Coronary artery (tissue), 2 donors: ENCODE data around the gene MRPS11.

ENCODE experiments used
- DNase-seq: peaks from one replicate; pipeline ENCODE4 v3.0.0-alpha.2; 2017; ENCODE audit warnings: low spot score
- H3K27ac ChIP-seq, 2 donors: fragments of 200-600 bp; sonication (generic); one replicate each; pipeline ENCODE4 v1.5.1; 2016 to 2019
- H3K4me3 ChIP-seq: fragments of 200-600 bp; sonication (generic); 2 replicates; pipeline ENCODE4 v1.5.1; 2016; ENCODE audit warnings: mild to moderate bottlenecking, moderate library complexity
- TF ChIP-seq, protein P1 (sequence below): fragments of 200-600 bp; sonication (generic); IDR thresholded peaks from one replicate; pipeline ENCODE4 v1.5.1; 2019; ENCODE audit warnings: antibody characterized with exemption

Gene MRPS11

DNA sequence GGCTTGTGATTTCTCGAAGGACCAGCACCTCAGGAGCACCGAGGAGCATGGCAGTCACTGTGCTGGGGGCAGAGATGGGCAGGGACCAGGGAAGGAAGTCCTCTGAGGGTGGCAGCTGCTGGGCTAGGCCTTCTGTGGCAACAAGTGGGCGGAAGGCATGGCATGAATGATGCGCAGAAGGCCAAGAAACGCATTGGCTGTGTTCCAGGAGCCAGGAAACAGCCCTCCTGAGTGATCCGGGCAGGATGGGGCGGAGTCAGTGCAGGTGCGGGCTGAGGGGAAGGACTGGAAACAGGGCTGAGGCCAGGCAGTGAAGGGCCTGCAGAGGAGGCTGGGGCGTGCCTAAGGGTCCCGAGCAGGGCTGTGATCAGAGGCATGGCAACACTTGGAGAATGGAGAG lies 23.6 kb downstream of the MRPS11 start:
- no peak overlapping the region for H3K4me3 ChIP-seq
- DNase-seq, result no peak
- no peak overlapping the region for H3K27ac ChIP-seq
- TF ChIP-seq, protein P1, sequence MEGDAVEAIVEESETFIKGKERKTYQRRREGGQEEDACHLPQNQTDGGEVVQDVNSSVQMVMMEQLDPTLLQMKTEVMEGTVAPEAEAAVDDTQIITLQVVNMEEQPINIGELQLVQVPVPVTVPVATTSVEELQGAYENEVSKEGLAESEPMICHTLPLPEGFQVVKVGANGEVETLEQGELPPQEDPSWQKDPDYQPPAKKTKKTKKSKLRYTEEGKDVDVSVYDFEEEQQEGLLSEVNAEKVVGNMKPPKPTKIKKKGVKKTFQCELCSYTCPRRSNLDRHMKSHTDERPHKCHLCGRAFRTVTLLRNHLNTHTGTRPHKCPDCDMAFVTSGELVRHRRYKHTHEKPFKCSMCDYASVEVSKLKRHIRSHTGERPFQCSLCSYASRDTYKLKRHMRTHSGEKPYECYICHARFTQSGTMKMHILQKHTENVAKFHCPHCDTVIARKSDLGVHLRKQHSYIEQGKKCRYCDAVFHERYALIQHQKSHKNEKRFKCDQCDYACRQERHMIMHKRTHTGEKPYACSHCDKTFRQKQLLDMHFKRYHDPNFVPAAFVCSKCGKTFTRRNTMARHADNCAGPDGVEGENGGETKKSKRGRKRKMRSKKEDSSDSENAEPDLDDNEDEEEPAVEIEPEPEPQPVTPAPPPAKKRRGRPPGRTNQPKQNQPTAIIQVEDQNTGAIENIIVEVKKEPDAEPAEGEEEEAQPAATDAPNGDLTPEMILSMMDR, result no peak

DNA sequence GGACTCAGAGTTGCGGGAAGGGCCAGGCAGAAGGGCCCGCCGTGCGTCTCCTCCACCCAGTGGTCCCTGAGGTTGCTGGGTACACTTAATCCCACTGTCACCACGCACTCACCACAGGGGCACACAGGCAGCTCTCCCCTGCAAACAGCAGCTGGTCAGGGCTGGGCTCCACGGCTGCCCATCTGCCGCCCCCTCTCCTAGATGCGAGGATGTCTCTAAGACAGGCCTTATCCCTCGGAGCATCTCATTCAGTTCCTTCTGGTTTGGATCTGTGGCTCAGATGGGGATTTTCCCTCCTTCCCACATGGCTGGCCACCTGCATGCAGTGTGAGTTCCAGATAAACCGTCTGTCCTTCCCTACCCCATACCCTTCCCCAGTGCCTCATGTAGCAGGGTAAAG lies 26.3 kb downstream of the MRPS11 start:
- Histone ChIP-seq H3K4me3 (no peak overlapping the region), H3K27ac (no peak overlapping the region)
- TF ChIP-seq, protein P1, result no peak
- no peak for DNase-seq

DNA sequence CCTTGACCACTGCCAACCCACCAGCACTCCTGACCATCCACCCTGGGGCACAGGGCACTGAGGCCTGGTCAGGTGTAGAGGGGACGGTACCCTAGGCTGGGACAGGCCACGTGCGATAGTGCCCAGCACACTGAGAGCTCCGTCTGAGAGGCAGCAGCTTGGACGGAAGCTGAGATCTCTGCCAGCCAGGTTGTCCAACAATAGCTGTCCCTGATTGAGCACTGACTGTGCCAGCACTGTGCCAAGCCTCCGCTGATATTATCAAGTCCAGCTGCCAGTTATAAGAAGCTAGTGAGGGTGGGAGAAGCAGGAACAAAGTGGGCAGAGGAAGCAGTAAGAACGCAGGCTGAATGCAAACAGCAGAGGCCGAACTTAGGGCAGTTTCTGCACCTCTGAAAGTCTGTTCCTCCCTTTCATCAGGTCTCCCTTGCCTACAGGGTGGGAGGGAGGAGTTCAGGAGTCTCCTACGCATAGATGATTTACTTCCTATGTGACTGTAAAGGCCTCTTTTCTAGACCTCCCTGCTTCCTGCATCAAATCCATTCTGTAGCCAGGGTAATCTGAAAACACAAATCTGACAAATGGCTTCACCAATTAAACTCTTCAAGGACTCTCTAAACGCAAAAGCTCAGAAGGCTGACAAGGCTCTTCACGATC lies 29.7 kb downstream of the MRPS11 start:
- TF ChIP-seq, protein P1, result no peak
- Histone ChIP-seq H3K27ac (no peak overlapping the region), H3K4me3 (no peak overlapping the region)
- no peak for DNase-seq

DNA sequence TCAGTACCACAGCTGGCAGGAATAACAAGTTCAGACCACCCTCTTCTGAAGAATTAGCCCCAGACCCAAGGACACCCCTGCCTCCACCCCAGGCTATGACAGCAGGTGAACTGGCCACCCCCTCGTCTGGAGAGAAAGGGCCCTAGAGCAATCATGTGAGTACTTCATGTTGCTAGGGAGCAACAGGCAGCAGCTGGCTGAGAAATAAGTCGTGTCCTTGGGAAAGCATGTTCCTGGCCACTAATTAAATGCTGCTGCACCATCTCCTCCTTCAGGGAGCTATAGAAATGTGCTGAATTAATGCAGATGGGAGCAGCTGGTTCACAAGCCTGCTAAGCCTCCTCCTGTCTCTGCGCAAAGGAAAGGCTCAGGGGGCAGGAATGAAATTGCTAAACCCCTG lies 31.5 kb downstream of the MRPS11 start:
- H3K27ac ChIP-seq, result no peak overlapping the region
- no peak for DNase-seq
- TF ChIP-seq, protein P1, result no peak
- no peak overlapping the region for H3K4me3 ChIP-seq

DNA sequence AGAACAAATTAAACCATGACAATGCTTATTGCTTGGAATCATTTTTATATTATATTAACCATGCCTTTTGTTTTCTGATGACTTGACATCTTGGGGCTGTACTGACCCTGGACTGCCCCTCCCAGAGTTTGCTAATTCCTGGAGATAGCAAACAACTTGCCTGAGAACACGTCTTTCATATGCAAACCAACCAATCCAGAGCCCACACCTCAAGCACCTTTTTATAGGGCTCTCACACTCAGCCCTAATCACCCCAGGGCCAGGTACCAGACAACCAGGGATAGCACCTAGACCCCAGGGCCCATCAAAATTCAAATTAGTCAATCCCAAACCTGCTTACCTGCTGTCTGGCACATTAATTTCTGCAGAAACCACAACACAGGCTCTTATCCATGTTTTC lies 36.9 kb downstream of the MRPS11 start:
- no peak overlapping the region for H3K4me3 ChIP-seq
- TF ChIP-seq, protein P1, result no peak
- H3K27ac ChIP-seq, result no peak overlapping the region
- no peak for DNase-seq

DNA sequence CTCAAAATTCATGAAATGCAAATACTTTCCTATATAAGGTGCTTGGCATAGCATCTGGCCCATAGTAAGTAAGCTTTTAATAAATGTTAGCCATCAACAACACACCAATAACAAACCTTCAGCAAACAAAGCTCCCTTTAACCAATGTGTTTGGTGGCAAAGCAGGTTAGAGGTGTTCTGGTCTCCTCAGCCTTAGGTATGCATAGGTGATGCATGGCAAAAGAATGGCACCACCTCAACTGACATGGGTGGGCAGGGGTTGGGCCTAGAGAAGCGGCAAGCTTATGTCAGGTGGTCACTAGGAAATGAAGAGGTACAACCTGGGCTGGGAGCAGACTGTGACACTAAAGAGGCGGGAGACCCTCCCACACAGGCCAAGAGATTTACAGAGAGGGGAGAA lies 38.2 kb downstream of the MRPS11 start:
- Histone ChIP-seq H3K4me3 (no peak overlapping the region), H3K27ac (no peak overlapping the region)
- TF ChIP-seq, protein P1, result no peak
- DNase-seq, result no peak

DNA sequence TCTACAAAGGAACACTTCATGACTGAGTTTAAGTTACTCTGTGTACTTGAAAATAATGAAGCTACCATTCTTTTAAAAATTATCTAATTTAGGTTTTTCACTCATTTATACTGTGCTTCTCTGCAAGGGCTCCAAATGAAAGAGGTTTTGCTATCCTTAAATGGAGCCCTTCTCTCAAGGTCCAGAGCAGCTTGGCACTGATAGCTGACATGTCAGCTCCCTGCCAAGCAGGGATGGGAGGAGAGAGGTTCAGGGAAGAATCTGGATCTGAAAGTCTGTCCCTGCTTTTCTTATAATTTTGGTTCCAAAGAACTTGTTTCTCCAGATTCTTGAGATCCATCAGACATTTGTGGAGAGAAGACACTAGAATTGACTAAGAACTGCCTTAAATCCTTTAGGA lies 39.1 kb downstream of the MRPS11 start:
- DNase-seq, result no peak
- H3K27ac ChIP-seq, result no peak overlapping the region
- TF ChIP-seq, protein P1, result no peak
- no peak overlapping the region for H3K4me3 ChIP-seq
